HepG2 (cell line): ENCODE data around the gene AMBRA1. TPM values are rescaled to one million over a fixed set of nuclear protein-coding genes. Genes with fewer than 3 reads are reported as not detected.

Source experiments
- CENPX ChIP-seq: sonication (generic); formaldehyde crosslinking; IDR thresholded peaks from 2 replicates; pipeline ENCODE4 v1.9.0; 2021; ENCODE audit warnings: mild to moderate bottlenecking, missing genetic modification reagents, moderate library complexity
- FLYWCH1 ChIP-seq: sonication (generic); formaldehyde crosslinking; IDR thresholded peaks from 2 replicates; pipeline ENCODE4 v1.8.1; 2023; ENCODE audit warnings: mild to moderate bottlenecking, missing genetic modification reagents
- HNRNPLL ChIP-seq: fragments of 200-400 bp; formaldehyde crosslinking; IDR thresholded peaks from 2 replicates; pipeline ENCODE4 v1.6.1; 2017; ENCODE audit warnings: mild to moderate bottlenecking, low read depth, low read length; ENCODE audit not compliant: poor library complexity, severe bottlenecking
- KAT8 ChIP-seq: IDR thresholded peaks from 2 replicates; pipeline ENCODE4 v1.6.1; 2016; ENCODE audit warnings: missing genetic modification reagents, missing compliant biosample characterization
- MZF1 ChIP-seq: sonication (generic); formaldehyde crosslinking; IDR thresholded peaks from 2 replicates; pipeline ENCODE4 v1.8.1; 2023; ENCODE audit warnings: mild to moderate bottlenecking, missing genetic modification reagents, borderline replicate concordance
- NR3C1 ChIP-seq: sonication (generic); formaldehyde crosslinking; IDR thresholded peaks from 2 replicates; pipeline ENCODE4 v1.4.0; 2020; ENCODE audit warnings: missing genetic modification reagents
- REXO4 ChIP-seq: sonication (generic); formaldehyde crosslinking; IDR thresholded peaks from 2 replicates; pipeline ENCODE4 v1.8.0; 2022; ENCODE audit warnings: missing genetic modification reagents, mild to moderate bottlenecking, borderline replicate concordance
- RFX3 ChIP-seq: IDR thresholded peaks from 2 replicates; pipeline ENCODE4 v1.6.1; 2016; ENCODE audit warnings: missing biosample characterization, missing genetic modification reagents
- SPEN ChIP-seq: sonication (generic); formaldehyde crosslinking; IDR thresholded peaks from 2 replicates; pipeline ENCODE4 v1.5.1; 2020; ENCODE audit warnings: low read depth, mild to moderate bottlenecking, missing genetic modification reagents
- ZKSCAN8 ChIP-seq: IDR thresholded peaks from 2 replicates; pipeline ENCODE4 v1.6.1; 2016; ENCODE audit warnings: borderline replicate concordance, missing genetic modification reagents, missing compliant biosample characterization
- ZNF225 ChIP-seq: sonication (generic); formaldehyde crosslinking; IDR thresholded peaks from 2 replicates; pipeline ENCODE4 v1.4.0; 2020; ENCODE audit warnings: mild to moderate bottlenecking, missing genetic modification reagents
- ZNF256 ChIP-seq: sonication (generic); formaldehyde crosslinking; conservative IDR thresholded peaks from 2 replicates; pipeline ENCODE4 v1.4.0; 2020; ENCODE audit warnings: missing genetic modification reagents
- ZNF382 ChIP-seq: sonication (generic); formaldehyde crosslinking; IDR thresholded peaks from 2 replicates; pipeline ENCODE4 v1.5.0; 2020; ENCODE audit warnings: missing genetic modification reagents, mild to moderate bottlenecking, borderline replicate concordance
- ZNF383 ChIP-seq: sonication (generic); formaldehyde crosslinking; IDR thresholded peaks from 2 replicates; pipeline ENCODE4 v1.4.0; 2020; ENCODE audit warnings: missing genetic modification reagents, mild to moderate bottlenecking, borderline replicate concordance
- ZNF619 ChIP-seq: sonication (generic); formaldehyde crosslinking; IDR thresholded peaks from 2 replicates; pipeline ENCODE4 v1.4.0; 2020; ENCODE audit warnings: mild to moderate bottlenecking, missing genetic modification reagents
- ZNF841 ChIP-seq: sonication (generic); formaldehyde crosslinking; IDR thresholded peaks from 2 replicates; pipeline ENCODE4 v1.8.1; 2023; ENCODE audit warnings: missing genetic modification reagents, borderline replicate concordance
- polyA plus RNA-seq, 8 experiments: library from polyadenylated mRNA; depleted of rRNA in 3 of 8; stranded (reverse) in 7 of 8; unstranded in 1 of 8; fragments of >200 nt; fragmentation: Illumina TruSeq in 4 of 8; extraction: Trizol in 4 of 8; gene quantifications; 2 replicates each; pipeline versions ENCODE4 v1.2.1 to v1.2.3, GENCODE V29; 2011 to 2016; ENCODE audit warnings: low read depth in 4 of 8, missing spikeins in 1 of 8, mixed read lengths in 1 of 8; ENCODE audit not compliant: insufficient read depth in 1 of 8
- total RNA-seq, 5 experiments: library from RNA; depleted of rRNA; stranded (reverse); fragments of >200 nt; fragmentation: Illumina TruSeq; extraction: Trizol; gene quantifications; 2 replicates each; pipeline ENCODE4 v1.2.3, GENCODE V29; 2016; ENCODE audit warnings: low read depth in 1 of 5
- TF ChIP-seq, protein P1 (sequence below): sonication (generic); formaldehyde crosslinking; IDR thresholded peaks from 2 replicates; pipeline ENCODE4 v1.4.0; 2020; ENCODE audit warnings: missing genetic modification reagents, mild to moderate bottlenecking, borderline replicate concordance
- TF ChIP-seq, protein P2 (sequence below): IDR thresholded peaks from 2 replicates; pipeline ENCODE4 v1.6.1; 2012; ENCODE audit warnings: low read depth, low read length, improper control_type of control experiment
- TF ChIP-seq, protein P3 (sequence below): sonication (generic); formaldehyde crosslinking; IDR thresholded peaks from 2 replicates; pipeline ENCODE4 v1.4.0; 2020; ENCODE audit warnings: mild to moderate bottlenecking, missing genetic modification reagents
- TF ChIP-seq, protein P4 (sequence below): sonication (generic); formaldehyde crosslinking; conservative IDR thresholded peaks from 2 replicates; pipeline ENCODE4 v1.8.0; 2022; ENCODE audit warnings: missing genetic modification reagents
- TF ChIP-seq, protein P5 (sequence below): sonication (generic); formaldehyde crosslinking; IDR thresholded peaks from 2 replicates; pipeline ENCODE4 v1.8.0; 2022; ENCODE audit warnings: mild to moderate bottlenecking, missing genetic modification reagents

AMBRA1 gene
- total and polyA plus RNA-seq, 2 of the 13 experiments (the other 11 are each of a cell fraction or from before 2014, with no cell fraction given) = 15.7 to 26.0 TPM

DNA sequence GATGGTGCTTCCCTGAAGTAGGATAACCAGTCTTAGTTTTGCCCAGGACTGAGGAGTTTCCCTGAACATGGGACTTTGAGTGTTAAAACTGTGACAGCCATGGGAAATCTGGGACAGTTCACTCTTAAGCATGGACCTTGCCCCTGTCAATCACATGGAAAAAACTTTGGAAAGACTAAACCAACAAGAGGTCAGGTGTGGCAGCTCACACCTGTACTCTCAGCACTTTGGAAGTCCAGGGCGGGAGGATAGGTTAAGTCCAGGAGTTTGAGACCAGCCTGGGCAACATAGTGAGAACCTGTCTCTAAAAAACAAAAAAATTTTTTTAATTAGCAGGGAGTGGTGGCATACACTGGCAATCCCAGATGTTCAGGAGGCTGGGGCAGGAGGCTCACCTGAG, 3.3 kb upstream of the AMBRA1 start (continued):
- TF ChIP-seq ZKSCAN8 (CRISPR knock-in tag) (no peak), HNRNPLL (no peak), FLYWCH1 (CRISPR knock-in tag) (no peak), KAT8 (no peak), NR3C1 (CRISPR knock-in tag) (no peak), ZNF383 (CRISPR knock-in tag) (no peak), CENPX (CRISPR knock-in tag) (no peak), ZNF841 (CRISPR knock-in tag) (no peak), RFX3 (CRISPR knock-in tag) (no peak), SPEN (peak; percentile 67; the same call in 1 of the 2 replicates), ZNF382 (CRISPR knock-in tag) (no peak), MZF1 (no peak), ZNF619 (CRISPR knock-in tag) (no peak), ZNF256 (CRISPR knock-in tag) (no peak), REXO4 (CRISPR knock-in tag) (no peak), ZNF225 (CRISPR knock-in tag) (no peak)
- TF ChIP-seq, protein P1, sequence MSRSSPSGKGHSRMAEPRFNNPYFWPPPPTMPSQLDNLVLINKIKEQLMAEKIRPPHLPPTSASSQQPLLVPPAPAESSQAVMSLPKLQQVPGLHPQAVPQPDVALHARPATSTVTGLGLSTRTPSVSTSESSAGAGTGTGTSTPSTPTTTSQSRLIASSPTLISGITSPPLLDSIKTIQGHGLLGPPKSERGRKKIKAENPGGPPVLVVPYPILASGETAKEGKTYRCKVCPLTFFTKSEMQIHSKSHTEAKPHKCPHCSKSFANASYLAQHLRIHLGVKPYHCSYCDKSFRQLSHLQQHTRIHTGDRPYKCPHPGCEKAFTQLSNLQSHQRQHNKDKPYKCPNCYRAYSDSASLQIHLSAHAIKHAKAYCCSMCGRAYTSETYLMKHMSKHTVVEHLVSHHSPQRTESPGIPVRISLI = peak; percentile 91
- TF ChIP-seq, protein P2, sequence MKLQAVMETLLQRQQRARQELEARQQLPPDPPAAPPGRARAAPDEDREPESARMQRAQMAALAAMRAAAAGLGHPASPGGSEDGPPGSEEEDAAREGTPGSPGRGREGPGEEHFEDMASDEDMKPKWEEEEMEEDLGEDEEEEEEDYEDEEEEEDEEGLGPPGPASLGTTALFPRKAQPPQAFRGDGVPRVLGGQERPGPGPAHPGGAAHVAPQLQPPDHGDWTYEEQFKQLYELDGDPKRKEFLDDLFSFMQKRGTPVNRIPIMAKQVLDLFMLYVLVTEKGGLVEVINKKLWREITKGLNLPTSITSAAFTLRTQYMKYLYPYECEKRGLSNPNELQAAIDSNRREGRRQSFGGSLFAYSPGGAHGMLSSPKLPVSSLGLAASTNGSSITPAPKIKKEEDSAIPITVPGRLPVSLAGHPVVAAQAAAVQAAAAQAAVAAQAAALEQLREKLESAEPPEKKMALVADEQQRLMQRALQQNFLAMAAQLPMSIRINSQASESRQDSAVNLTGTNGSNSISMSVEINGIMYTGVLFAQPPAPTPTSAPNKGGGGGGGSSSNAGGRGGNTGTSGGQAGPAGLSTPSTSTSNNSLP = no peak
- TF ChIP-seq, protein P3, sequence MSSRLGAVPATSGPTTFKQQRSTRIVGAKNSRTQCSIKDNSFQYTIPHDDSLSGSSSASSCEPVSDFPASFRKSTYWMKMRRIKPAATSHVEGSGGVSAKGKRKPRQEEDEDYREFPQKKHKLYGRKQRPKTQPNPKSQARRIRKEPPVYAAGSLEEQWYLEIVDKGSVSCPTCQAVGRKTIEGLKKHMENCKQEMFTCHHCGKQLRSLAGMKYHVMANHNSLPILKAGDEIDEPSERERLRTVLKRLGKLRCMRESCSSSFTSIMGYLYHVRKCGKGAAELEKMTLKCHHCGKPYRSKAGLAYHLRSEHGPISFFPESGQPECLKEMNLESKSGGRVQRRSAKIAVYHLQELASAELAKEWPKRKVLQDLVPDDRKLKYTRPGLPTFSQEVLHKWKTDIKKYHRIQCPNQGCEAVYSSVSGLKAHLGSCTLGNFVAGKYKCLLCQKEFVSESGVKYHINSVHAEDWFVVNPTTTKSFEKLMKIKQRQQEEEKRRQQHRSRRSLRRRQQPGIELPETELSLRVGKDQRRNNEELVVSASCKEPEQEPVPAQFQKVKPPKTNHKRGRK (CRISPR knock-in tag) = no peak
- TF ChIP-seq, protein P4, sequence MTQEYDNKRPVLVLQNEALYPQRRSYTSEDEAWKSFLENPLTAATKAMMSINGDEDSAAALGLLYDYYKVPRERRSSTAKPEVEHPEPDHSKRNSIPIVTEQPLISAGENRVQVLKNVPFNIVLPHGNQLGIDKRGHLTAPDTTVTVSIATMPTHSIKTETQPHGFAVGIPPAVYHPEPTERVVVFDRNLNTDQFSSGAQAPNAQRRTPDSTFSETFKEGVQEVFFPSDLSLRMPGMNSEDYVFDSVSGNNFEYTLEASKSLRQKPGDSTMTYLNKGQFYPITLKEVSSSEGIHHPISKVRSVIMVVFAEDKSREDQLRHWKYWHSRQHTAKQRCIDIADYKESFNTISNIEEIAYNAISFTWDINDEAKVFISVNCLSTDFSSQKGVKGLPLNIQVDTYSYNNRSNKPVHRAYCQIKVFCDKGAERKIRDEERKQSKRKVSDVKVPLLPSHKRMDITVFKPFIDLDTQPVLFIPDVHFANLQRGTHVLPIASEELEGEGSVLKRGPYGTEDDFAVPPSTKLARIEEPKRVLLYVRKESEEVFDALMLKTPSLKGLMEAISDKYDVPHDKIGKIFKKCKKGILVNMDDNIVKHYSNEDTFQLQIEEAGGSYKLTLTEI (CRISPR knock-in tag) = no peak
- TF ChIP-seq, protein P5, sequence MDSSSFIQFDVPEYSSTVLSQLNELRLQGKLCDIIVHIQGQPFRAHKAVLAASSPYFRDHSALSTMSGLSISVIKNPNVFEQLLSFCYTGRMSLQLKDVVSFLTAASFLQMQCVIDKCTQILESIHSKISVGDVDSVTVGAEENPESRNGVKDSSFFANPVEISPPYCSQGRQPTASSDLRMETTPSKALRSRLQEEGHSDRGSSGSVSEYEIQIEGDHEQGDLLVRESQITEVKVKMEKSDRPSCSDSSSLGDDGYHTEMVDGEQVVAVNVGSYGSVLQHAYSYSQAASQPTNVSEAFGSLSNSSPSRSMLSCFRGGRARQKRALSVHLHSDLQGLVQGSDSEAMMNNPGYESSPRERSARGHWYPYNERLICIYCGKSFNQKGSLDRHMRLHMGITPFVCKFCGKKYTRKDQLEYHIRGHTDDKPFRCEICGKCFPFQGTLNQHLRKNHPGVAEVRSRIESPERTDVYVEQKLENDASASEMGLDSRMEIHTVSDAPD (CRISPR knock-in tag) = no peak
